ENCODE data around the gene ERVK3-1.

ERVK3-1 gene

DNA sequence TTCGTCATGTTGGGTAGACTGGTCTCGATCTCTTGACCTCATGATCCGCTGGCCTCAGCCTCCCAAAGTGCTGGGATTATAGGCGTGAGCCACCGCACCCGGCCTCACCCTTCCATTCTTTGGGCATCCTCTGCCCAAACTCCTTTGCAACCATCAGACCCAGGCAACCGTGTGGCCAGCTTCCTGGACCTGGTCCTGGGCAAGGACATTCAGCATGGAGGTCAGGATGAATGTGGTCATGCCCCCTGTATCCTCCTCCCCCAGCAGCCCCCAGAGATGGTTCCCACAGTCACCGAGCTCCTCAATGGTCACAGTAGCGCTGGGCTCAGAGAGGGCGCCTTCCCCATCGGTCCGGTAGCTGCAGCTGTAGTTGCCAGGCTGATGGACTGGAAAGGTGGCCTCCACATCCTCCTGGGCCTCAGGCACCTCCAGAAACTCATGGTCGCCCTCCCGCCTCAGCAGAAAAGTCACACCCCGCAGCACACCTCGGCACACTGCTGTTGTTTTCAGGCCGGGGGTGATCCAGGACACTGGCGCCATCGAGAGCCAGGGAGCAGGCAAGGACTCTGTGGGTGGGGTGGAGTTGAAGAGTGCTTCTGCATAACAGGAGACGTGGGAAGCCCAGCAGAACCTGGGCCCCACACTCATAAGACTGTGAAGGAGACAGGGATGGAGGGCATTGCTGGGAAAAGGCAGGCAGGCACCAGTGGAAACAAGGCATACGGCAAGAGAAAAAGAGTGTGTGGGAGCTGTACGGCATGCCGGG lies 47.0 kb downstream of the ERVK3-1 start:
- no peak overlapping the region for H3K9ac ChIP-seq (ENCODE audit: insufficient read length, low read depth)
- H3K4me3 ChIP-seq (ENCODE audit: insufficient read length, low read depth) = no peak overlapping the region

GRCh38 chr19:58352760-58353671 lies 47.8 kb downstream of the ERVK3-1 start, which contains the start of gene A1BG:
Gene A1BG (minus strand): TSS chr19:58353492. CDS start chr19:58353437, 55 bp downstream.
- H3K36me3 ChIP-seq (ENCODE audit: insufficient read depth, insufficient read length, low read length) = peaks cover 31% of the 10 kb centered on the region
- H3K9ac ChIP-seq (ENCODE audit: insufficient read length, low read depth) = no peak within 1 kb of the TSS
- no peak within 1 kb of the TSS for H3K4me3 ChIP-seq (ENCODE audit: insufficient read length, low read depth)
- H3K4me1 ChIP-seq (ENCODE audit: insufficient read depth, insufficient read length) = peaks cover 8% of the 10 kb centered on the region
- TF ChIP-seq ZNF274 (IDR thresholded peaks at IDR 0.05; ENCODE audit: low read depth, low read length) (no peak), SUZ12 (IDR thresholded peaks at IDR 0.05; ENCODE audit: extremely low read depth, insufficient read depth, insufficient read length) (no peak), YY1 (IDR thresholded peaks at IDR 0.05; ENCODE audit: insufficient read depth, insufficient read length) (no peak)
- no peak for DNase-seq (ENCODE audit: low read depth, low spot score)
- H3K27me3 ChIP-seq (ENCODE audit: insufficient read depth, insufficient read length) = no peaks in the 10 kb centered on the region
- no peaks in the 10 kb centered on the region for H3K9me3 ChIP-seq (ENCODE audit: insufficient read depth, low read length)

More for the DNA sequence above, 47.0 kb downstream of the ERVK3-1 start:
- TF ChIP-seq ZNF274 (IDR thresholded peaks at IDR 0.05; ENCODE audit: low read depth, low read length) (no peak), SUZ12 (IDR thresholded peaks at IDR 0.05; ENCODE audit: extremely low read depth, insufficient read depth, insufficient read length) (no peak), YY1 (IDR thresholded peaks at IDR 0.05; ENCODE audit: insufficient read depth, insufficient read length) (no peak)
- peaks cover 2% of the 10 kb centered on the region for H3K27me3 ChIP-seq (ENCODE audit: insufficient read depth, insufficient read length)
- peaks cover 25% of the 10 kb centered on the region for H3K36me3 ChIP-seq (ENCODE audit: insufficient read depth, insufficient read length, low read length)
- no peak for DNase-seq (ENCODE audit: low read depth, low spot score)
- H3K4me1 ChIP-seq (ENCODE audit: insufficient read depth, insufficient read length) = peaks cover 3% of the 10 kb centered on the region
- H3K9me3 ChIP-seq (ENCODE audit: insufficient read depth, low read length) = no peaks in the 10 kb centered on the region

DNA sequence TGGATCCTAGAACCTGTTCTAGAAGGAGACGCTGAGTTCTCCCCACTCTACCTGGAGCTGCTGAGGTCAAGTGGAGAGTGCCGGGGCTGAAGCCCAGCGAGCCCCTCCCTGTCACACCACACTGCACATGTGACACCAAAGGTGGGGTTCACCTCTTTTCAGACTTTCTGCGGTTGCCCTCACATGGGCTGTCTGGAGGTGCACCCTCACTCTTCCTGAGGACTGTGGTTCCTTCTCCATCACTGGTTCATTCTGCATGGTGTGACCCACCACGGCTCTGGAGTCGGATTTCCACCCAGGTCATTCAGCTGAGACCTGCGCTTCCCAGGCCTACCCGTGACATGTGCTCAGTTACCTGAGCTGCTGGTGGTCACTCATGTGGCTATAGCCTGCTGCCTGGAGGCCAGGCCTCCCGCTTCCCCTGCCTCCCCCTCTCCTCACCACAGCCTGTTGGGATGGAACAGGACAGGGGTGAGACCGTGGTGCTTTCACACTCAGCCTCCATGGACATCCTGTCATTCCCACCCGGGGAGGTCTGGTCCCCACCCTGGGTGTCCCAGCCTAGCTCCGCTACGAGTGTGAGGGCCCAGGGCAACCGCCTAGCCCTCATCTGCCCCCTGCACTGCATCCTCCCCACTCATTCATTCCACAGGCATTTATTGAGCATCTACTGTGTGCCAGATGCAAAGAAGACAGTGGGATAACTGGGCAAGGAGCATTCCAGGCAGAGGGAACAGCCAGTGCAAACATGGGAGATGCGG lies 48.7 kb downstream of the ERVK3-1 start:
- Histone ChIP-seq H3K27me3 (ENCODE audit: insufficient read depth, insufficient read length) (no peaks in the 10 kb centered on the region), H3K4me1 (ENCODE audit: insufficient read depth, insufficient read length) (peaks cover 10% of the 10 kb centered on the region), H3K9ac (ENCODE audit: insufficient read length, low read depth) (no peak overlapping the region), H3K36me3 (ENCODE audit: insufficient read depth, insufficient read length, low read length) (peaks cover 33% of the 10 kb centered on the region), H3K9me3 (ENCODE audit: insufficient read depth, low read length) (no peaks in the 10 kb centered on the region), H3K4me3 (ENCODE audit: insufficient read length, low read depth) (no peak overlapping the region)
- TF ChIP-seq YY1 (IDR thresholded peaks at IDR 0.05; ENCODE audit: insufficient read depth, insufficient read length) (no peak), SUZ12 (IDR thresholded peaks at IDR 0.05; ENCODE audit: extremely low read depth, insufficient read depth, insufficient read length) (no peak), ZNF274 (IDR thresholded peaks at IDR 0.05; ENCODE audit: low read depth, low read length) (no peak)
- DNase-seq (ENCODE audit: low read depth, low spot score) = no peak

DNA sequence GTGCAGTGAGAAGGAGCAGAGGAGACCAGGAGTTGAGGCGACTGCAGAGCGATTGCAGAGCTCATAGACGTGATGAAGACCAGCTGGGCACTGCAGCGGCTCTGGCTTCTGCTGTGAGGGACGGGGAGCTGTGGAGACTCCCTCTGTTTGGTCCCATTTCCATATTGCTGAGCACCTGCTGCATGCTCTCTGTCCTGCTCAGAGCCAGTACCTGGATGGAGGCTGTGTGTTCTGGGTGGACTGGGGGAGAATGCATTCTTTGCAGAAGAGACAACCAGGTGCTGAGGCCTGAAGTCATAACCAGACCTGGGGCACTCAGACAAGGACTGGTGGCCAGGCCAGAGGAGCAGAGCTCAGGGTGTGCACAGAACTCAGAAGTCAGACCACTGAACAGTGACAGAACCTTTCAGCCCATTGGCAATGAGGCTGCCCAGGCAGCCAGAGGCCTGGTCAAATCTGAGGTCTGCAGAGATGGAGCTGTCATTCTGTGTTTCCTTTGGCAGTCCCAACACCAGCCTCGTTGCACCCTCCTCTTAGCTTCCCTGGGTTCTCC lies 49.4 kb downstream of the ERVK3-1 start:
- DNase-seq (ENCODE audit: low read depth, low spot score) = no peak
- H3K4me3 ChIP-seq (ENCODE audit: insufficient read length, low read depth) = no peak overlapping the region
- no peak overlapping the region for H3K9ac ChIP-seq (ENCODE audit: insufficient read length, low read depth)
- peaks cover 10% of the 10 kb centered on the region for H3K4me1 ChIP-seq (ENCODE audit: insufficient read depth, insufficient read length)
- no peaks in the 10 kb centered on the region for H3K9me3 ChIP-seq (ENCODE audit: insufficient read depth, low read length)
- H3K36me3 ChIP-seq (ENCODE audit: insufficient read depth, insufficient read length, low read length) = peaks cover 33% of the 10 kb centered on the region
- no peaks in the 10 kb centered on the region for H3K27me3 ChIP-seq (ENCODE audit: insufficient read depth, insufficient read length)
- TF ChIP-seq ZNF274 (IDR thresholded peaks at IDR 0.05; ENCODE audit: low read depth, low read length) (no peak), YY1 (IDR thresholded peaks at IDR 0.05; ENCODE audit: insufficient read depth, insufficient read length) (no peak), SUZ12 (IDR thresholded peaks at IDR 0.05; ENCODE audit: extremely low read depth, insufficient read depth, insufficient read length) (no peak)

- Histone ChIP-seq H3K4me1 (ENCODE audit: insufficient read depth, insufficient read length) (peaks cover 10% of the 10 kb centered on the region), H3K4me3 (ENCODE audit: insufficient read length, low read depth) (no peak overlapping the region), H3K36me3 (ENCODE audit: insufficient read depth, insufficient read length, low read length) (peaks cover 33% of the 10 kb centered on the region), H3K9me3 (ENCODE audit: insufficient read depth, low read length) (no peaks in the 10 kb centered on the region), H3K27me3 (ENCODE audit: insufficient read depth, insufficient read length) (no peaks in the 10 kb centered on the region), H3K9ac (ENCODE audit: insufficient read length, low read depth) (no peak overlapping the region)
- no peak for DNase-seq (ENCODE audit: low read depth, low spot score)
- TF ChIP-seq SUZ12 (IDR thresholded peaks at IDR 0.05; ENCODE audit: extremely low read depth, insufficient read depth, insufficient read length) (no peak), ZNF274 (IDR thresholded peaks at IDR 0.05; ENCODE audit: low read depth, low read length) (no peak), YY1 (IDR thresholded peaks at IDR 0.05; ENCODE audit: insufficient read depth, insufficient read length) (no peak)
These were observed 50.1 kb downstream of the ERVK3-1 start for GRCh38 chr19:58355215-58355796.

Measured in NT2/D1 (cell line).